GM21390 (cell line): ENCODE measurements around the gene SP2.

Source experiments
- ATAC-seq: cut with Tn5 transposase; IDR thresholded peaks from one replicate; pipeline ENCODE4 v1.9.1; 2021; ENCODE audit not compliant: unreplicated experiment

The SP2 gene

GRCh38 chr17:47895856-47896671 is at the start of gene SP2:
Gene SP2, plus strand, starts transcription at chr17:47896236. Its CDS starts 51 bp downstream, at chr17:47896287.
- ATAC-seq, result peak; percentile 81

- no peak for ATAC-seq
Observed at GRCh38 chr17:47846716-47847340, 49.2 kb upstream of the SP2 start.

- no peak for ATAC-seq
Observed at GRCh38 chr17:47847341-47848197, 48.5 kb upstream of the SP2 start.

DNA sequence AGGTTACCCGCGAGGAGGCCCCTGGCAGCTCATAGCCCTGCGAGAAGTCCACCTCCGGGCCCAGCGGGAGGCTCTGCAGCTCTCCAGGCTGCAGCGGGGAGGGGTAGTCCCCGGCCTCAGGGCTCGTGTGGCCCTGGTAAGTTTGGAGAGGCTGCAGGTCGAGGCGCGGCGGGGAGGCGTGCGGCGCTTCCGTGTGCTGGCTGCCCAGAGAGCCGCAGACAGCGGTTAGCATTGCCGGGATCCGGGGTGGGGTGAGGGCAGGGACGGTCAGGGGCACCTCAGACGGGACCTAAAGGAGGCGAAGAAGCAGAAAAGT is 47.9 kb upstream of the SP2 start:
- ATAC-seq, result no peak

- no peak for ATAC-seq
Observed at GRCh38 chr17:47850373-47850691, 45.7 kb upstream of the SP2 start.

DNA sequence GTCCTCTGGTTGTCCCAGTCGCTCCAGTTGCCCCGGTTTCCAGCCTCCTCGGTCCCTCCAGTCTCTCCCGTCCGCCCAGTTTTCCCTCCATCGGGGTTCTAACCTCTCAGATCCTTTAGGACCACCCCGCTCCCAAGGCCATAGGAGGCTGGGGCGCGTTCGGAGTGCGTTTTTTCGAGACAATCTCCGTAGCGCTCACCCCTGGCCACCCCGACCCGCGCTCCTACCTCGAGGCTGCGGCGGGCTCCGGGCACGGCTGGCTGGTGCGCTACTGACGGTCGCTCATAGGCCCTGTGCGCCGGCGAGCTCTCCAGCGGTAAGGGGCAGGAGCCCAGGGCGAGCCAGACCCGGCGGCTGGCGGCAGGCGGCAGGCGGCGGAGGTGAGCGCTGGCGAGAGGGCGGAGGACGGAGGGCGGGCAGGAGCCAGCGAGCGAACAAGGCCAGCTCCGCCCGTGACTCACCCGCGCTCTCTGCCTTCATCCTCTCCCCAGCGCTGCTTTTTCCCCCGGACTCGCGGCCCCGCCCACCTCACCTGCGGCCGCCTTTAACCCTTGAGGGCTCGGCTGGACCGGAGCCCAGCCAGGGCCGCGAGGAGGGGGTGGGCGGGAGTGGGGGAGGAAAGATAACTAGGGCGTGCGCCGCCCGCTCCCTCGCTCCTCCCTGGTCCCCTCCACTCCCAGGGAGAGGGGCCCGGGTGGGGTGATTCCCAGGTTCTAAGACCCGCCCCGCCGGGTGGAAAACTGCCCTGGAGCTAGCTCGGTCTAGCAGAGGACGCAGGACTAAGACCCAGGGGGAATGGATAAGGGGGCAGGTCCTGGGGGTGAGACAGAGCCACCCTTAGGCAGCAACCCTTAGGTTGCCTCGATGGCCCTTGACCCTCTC is 45.1 kb upstream of the SP2 start, which contains the start of gene SP6:
Gene SP6 (minus strand): TSS at position 472 of the 882 bp plus-strand sequence. CDS start 2,734 bp downstream, outside the sequence.
- ATAC-seq, result no peak

GRCh38 chr17:47851764-47852112 is 44.3 kb upstream of the SP2 start:
- no peak for ATAC-seq

DNA sequence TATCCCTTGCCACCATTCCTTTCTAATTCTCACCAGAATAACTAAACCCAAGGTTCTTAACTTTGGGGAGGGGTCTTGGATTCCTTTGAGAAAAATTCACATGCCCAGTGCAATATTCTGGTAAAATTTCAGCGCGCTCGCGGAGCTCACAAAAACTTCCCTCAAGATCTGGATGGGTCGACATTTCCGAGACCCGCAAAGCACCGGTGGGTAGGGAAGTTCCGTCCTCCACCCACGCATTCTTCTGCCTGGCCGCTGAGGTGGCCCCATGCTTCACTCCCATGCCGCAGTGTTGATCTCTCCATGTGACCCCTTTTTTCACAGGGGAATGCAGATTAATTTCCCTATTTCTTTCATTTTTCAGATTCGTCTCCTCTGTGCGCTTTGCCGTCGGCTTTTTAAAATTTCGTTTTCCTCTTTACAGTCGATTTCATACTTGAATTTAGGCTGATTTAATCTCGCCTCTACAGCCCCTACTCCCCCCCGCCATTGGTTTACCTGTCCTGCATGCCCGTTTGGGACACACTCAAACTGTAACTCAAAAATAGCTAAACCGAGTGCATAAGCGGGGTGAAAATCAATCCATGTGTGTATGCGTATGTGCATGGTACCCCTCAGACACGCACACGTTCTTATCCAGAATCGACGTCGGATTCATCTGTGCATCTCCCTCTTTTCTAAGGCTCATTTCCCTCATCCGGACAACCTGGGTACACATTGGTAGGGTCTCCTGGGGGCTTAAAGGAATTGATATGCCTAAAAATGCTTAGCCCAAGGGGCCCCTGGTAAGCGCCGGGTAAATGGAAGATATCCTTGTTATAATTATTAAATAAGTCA is 43.7 kb upstream of the SP2 start:
- no peak for ATAC-seq

- no peak for ATAC-seq
Observed at GRCh38 chr17:47853616-47854015, 42.4 kb upstream of the SP2 start.

GRCh38 chr17:47855737-47856136 is 40.3 kb upstream of the SP2 start:
- ATAC-seq, result no peak

DNA sequence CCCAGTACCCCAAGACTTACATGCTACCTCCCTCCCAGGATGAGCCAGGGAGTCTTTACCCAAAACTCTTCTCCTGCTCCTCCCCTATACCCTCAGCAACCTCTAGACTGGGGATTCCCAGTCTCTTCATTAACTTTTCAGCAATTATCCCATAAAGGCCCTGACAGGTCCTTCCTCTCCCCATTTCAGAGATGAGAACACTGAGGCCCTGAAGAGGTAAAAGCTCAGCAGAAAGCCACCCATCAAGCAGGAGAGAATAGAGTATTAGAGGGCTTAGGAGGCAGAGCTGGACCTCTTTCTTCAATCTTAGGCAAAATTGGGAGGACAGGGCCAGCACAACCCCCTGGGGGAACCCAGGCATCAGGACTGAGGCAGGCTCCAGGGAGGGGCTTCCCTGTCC is 39.2 kb upstream of the SP2 start:
- no peak for ATAC-seq

DNA sequence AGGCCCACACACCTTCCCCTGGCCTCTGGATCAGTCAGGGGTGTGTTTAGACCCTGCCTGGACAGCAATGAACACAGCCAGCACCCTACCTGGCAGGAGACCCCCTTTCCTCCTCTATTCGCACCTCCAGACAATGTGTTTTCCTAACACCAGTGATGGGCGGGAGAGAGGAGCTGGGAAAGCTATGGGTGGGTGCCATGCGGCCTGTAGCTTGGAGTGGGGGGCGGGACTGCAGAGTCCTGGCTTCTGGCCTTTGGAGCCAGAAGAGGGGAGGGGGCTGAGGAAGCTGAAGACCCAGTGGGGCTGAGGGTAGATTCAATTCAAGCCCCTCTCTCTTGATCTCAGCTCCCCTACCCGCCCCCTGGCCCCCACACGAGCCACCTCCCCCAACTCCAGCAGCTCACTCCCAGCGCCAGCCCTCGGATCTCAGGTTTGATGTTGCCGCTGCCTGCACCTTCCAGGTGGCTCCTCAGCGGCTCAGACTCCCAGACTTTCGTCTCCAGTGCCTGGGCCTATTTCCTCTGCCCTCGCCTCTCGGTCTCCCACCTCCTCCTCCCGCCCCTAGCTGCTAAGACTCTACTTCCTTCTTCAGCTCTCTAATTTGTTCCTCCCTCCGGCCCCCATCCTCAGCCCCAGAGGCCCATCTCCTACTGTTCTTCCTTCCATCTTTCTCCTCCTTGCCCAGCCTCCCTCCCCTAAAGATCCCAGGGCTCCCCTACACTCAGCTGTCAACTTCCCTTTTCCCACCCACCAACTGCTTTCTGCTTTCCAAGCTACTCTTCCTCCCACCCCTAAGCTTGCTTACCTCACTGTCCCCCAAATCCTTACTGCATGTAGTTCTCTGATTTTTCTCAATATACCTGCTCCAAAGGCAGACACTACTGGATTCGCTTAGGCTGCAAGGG is 38.2 kb upstream of the SP2 start:
- no peak for ATAC-seq

GRCh38 chr17:47860386-47860785 is 35.6 kb upstream of the SP2 start:
- no peak for ATAC-seq

GRCh38 chr17:47862621-47863440 is 33.2 kb upstream of the SP2 start:
- ATAC-seq, result no peak

- ATAC-seq, result no peak
Observed at GRCh38 chr17:47864791-47865216, 31.2 kb upstream of the SP2 start.

DNA sequence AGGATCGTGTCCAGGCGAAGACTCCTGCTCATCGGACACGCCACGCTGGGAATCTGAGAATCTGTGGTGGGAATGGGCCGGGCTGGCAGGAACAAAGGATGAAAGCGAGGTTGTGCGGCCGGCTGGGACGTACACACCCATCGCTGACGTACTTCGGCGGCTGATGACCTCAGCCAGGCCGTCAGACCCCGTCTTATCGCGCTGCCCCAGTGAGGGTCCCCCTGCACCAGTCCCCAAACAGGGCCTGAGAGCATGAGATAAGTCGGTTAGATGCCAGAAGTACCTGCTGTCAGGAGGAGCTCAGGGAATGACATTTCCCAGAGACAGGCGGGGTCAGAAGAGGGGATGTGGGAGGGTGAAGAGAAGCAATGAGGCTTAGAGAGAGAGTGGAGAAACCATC is 29.1 kb upstream of the SP2 start:
- ATAC-seq, result no peak

- no peak for ATAC-seq
Observed at GRCh38 chr17:47867813-47868533, 28.1 kb upstream of the SP2 start.

DNA sequence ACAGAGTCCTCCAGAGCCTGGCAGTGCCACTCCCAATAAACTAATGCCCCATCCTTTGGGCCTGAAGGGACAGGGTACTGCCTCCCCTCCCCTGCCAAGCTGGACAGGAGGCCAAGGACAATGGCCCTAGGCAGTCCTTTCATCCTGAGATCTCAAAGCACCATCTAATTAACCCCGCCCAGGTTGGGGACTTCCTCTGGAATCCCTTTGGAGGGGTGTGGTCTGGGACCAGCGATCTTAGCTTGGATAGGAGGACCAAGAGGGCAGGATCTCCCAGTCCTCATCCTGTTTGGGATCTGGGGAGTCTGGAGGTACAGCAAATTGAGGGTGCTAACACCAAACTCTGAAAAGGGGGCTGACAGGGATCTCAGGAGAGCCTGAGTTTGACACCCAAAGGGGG is 26.9 kb upstream of the SP2 start:
- ATAC-seq, result no peak
